ENCODE data around the gene PITX1. TPM values are rescaled to one million over a fixed set of nuclear protein-coding genes. Genes with fewer than 3 reads are reported as not detected.

The PITX1 gene
- total RNA-seq, 1 experiment from 2014 or later, result 31.0 TPM

DNA sequence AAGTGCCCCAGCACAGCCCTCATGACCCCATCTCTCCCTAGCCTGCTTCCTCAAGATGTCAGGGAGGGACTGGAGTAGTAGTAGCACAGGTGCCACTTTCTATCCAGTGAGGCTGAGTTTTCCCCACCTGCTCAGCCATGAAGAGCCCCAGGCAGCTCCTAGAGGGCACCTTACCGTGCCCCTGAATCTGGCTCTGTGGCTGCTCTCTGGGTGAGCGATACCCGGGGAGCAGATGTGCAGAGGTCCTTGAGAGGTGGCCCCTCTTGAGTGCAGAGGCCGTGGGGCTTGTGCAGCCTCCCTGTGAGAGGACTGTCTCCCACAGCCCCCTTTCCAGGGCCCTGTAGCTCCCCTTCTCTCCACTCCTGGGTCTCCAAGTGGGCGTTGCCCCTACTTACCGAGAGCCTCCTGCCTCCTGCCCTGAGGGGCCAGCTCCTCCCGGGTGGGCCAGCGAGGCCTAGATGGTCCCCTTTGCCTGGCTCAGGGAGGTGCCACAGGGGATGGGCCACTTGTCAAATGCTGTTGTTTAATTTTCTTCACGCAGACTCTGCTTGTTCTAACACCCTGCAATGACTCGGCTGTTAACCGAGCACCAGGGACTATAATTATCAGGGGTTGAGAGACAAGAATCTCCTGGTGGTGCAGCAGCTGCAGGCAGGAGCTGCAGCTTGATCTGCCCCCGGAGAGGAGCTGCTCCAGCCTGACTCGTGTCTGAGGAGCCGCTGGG, 29.6 kb upstream of the PITX1 start:
- H3K27ac ChIP-seq (ENCODE audit: low read depth, low read length), result no peak overlapping the region
- POLR2A ChIA-PET, result no interaction called here
- H4K20me1 ChIP-seq (ENCODE audit: insufficient read depth), result no peaks in the 10 kb centered on the region
- H2AFZ ChIP-seq (ENCODE audit: low read depth, low read length, poor library complexity, severe bottlenecking), result no peak overlapping the region
- no peak overlapping the region for H3K4me2 ChIP-seq (ENCODE audit: low read length)
- no TSS peak for BruUV-seq (replicated peaks)
- CTCF ChIA-PET, result no interaction called here
- no peaks in the 10 kb centered on the region for H3K27me3 ChIP-seq (ENCODE audit: insufficient read depth, low read length)
- H3K79me2 ChIP-seq (ENCODE audit: insufficient read depth, low read length), result no peaks in the 10 kb centered on the region
- ATAC-seq (no peak), DNase-seq (ENCODE audit: low read depth, low spot score) (no peak)
- no peaks in the 10 kb centered on the region for H3K4me1 ChIP-seq (ENCODE audit: control insufficient read depth in 1 of 2, insufficient read depth in 2 of 2, low read length in 2 of 2)
- H3K36me3 ChIP-seq (ENCODE audit: control insufficient read depth in 1 of 2, insufficient read depth in 2 of 2, low read length in 2 of 2), result no peaks in the 10 kb centered on the region
- no peaks in the 10 kb centered on the region for H3K9me3 ChIP-seq (ENCODE audit: control insufficient read depth in 1 of 2, insufficient read depth in 1 of 2, low read depth in 1 of 2, low read length in 2 of 2)
- intact Hi-C loops (cut with micrococcal nuclease), result no loop called here
- no peak overlapping the region for H3K9ac ChIP-seq (ENCODE audit: low read length)
- RAD21 ChIA-PET (ENCODE audit: low non-redundant PET in 1 of 2, low total read pairs in 2 of 2, uncharacterized antibody in 2 of 2, unreplicated experiment in 2 of 2), result no interaction called here
- no peak overlapping the region for H3K4me3 ChIP-seq (replicated peaks in 1 of 2; ENCODE audit: low read depth in 1 of 2, low read length in 2 of 2)
- H3K9me2 ChIP-seq (ENCODE audit: insufficient read depth), result no peaks in the 10 kb centered on the region
- TF ChIP-seq SP1 (IDR thresholded peaks at IDR 0.05; ENCODE audit: low read depth) (no peak), CEBPB (IDR thresholded peaks at IDR 0.05; ENCODE audit: low read depth) (no peak), POLR2AphosphoS5 (IDR thresholded peaks at IDR 0.05; ENCODE audit: low read depth, low read length) (no peak), EZH2 (IDR thresholded peaks at IDR 0.05) (no peak), ZNF274 (IDR thresholded peaks at IDR 0.05; ENCODE audit: low read depth, low read length) (no peak), YY1 (IDR thresholded peaks at IDR 0.05; ENCODE audit: extremely low read depth, insufficient replicate concordance, low read depth, low read length) (no peak), POLR2A (IDR thresholded peaks at IDR 0.05; ENCODE audit: borderline replicate concordance, extremely low read depth, insufficient read depth, insufficient read length) (no peak), RAD21 (IDR thresholded peaks at IDR 0.05; ENCODE audit: low read depth) (no peak), EZH2phosphoT487 (IDR thresholded peaks at IDR 0.05; ENCODE audit: borderline replicate concordance) (no peak), EGR1 (IDR thresholded peaks at IDR 0.05; ENCODE audit: low read depth) (no peak), CBX3 (IDR thresholded peaks at IDR 0.05; ENCODE audit: low read depth) (no peak), TCF7L2 (IDR thresholded peaks at IDR 0.05; ENCODE audit: borderline replicate concordance, extremely low read depth, insufficient read depth, insufficient read length) (no peak), FOSL1 (IDR thresholded peaks at IDR 0.05; ENCODE audit: low read depth) (no peak), ELF1 (IDR thresholded peaks at IDR 0.05; ENCODE audit: borderline replicate concordance, low read depth) (no peak)
- TF ChIP-seq, protein P1, sequence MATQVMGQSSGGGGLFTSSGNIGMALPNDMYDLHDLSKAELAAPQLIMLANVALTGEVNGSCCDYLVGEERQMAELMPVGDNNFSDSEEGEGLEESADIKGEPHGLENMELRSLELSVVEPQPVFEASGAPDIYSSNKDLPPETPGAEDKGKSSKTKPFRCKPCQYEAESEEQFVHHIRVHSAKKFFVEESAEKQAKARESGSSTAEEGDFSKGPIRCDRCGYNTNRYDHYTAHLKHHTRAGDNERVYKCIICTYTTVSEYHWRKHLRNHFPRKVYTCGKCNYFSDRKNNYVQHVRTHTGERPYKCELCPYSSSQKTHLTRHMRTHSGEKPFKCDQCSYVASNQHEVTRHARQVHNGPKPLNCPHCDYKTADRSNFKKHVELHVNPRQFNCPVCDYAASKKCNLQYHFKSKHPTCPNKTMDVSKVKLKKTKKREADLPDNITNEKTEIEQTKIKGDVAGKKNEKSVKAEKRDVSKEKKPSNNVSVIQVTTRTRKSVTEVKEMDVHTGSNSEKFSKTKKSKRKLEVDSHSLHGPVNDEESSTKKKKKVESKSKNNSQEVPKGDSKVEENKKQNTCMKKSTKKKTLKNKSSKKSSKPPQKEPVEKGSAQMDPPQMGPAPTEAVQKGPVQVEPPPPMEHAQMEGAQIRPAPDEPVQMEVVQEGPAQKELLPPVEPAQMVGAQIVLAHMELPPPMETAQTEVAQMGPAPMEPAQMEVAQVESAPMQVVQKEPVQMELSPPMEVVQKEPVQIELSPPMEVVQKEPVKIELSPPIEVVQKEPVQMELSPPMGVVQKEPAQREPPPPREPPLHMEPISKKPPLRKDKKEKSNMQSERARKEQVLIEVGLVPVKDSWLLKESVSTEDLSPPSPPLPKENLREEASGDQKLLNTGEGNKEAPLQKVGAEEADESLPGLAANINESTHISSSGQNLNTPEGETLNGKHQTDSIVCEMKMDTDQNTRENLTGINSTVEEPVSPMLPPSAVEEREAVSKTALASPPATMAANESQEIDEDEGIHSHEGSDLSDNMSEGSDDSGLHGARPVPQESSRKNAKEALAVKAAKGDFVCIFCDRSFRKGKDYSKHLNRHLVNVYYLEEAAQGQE (IDR thresholded peaks at IDR 0.05; ENCODE audit: low read depth), result no peak
- TF ChIP-seq, protein P2, sequence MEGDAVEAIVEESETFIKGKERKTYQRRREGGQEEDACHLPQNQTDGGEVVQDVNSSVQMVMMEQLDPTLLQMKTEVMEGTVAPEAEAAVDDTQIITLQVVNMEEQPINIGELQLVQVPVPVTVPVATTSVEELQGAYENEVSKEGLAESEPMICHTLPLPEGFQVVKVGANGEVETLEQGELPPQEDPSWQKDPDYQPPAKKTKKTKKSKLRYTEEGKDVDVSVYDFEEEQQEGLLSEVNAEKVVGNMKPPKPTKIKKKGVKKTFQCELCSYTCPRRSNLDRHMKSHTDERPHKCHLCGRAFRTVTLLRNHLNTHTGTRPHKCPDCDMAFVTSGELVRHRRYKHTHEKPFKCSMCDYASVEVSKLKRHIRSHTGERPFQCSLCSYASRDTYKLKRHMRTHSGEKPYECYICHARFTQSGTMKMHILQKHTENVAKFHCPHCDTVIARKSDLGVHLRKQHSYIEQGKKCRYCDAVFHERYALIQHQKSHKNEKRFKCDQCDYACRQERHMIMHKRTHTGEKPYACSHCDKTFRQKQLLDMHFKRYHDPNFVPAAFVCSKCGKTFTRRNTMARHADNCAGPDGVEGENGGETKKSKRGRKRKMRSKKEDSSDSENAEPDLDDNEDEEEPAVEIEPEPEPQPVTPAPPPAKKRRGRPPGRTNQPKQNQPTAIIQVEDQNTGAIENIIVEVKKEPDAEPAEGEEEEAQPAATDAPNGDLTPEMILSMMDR (IDR thresholded peaks at IDR 0.05 in 2 of 3, conservative IDR thresholded peaks at IDR 0.05 in 1 of 3; ENCODE audit: borderline replicate concordance in 1 of 3, insufficient read depth in 1 of 3, low read depth in 2 of 3, low read length in 2 of 3), result no peak
